ENCODE results near the gene HID1.
"Not testable (repeated sequence)": the region's sequence is repeated elsewhere in the genome, so short reads cannot be mapped to it uniquely, and the experiment has no call there.

GRCh38 chr17:74906214-74906793, 66.3 kb downstream of the HID1 start:
- TF ChIP-seq, protein P1, sequence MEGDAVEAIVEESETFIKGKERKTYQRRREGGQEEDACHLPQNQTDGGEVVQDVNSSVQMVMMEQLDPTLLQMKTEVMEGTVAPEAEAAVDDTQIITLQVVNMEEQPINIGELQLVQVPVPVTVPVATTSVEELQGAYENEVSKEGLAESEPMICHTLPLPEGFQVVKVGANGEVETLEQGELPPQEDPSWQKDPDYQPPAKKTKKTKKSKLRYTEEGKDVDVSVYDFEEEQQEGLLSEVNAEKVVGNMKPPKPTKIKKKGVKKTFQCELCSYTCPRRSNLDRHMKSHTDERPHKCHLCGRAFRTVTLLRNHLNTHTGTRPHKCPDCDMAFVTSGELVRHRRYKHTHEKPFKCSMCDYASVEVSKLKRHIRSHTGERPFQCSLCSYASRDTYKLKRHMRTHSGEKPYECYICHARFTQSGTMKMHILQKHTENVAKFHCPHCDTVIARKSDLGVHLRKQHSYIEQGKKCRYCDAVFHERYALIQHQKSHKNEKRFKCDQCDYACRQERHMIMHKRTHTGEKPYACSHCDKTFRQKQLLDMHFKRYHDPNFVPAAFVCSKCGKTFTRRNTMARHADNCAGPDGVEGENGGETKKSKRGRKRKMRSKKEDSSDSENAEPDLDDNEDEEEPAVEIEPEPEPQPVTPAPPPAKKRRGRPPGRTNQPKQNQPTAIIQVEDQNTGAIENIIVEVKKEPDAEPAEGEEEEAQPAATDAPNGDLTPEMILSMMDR (IDR thresholded peaks at IDR 0.05), result not testable (repeated sequence)
- not testable (repeated sequence) for TF ChIP-seq EP300, POLR2A (IDR thresholded peaks at IDR 0.05)
